Measurements from ENCODE around the gene TPSD1. TPM values are rescaled to one million over a fixed set of nuclear protein-coding genes. Genes with fewer than 3 reads are reported as not detected.

The TPSD1 gene
- total RNA-seq, 1 experiment from 2014 or later, result not detected

- H3K36me3 Mint-ChIP-seq (ENCODE audit: insufficient read depth in 1 of 3, low read depth in 3 of 3), result peaks cover 7 to 26% (median 22%) of the 10 kb centered on the region in 3 experiments; a peak in 6 of 7 replicates
- H3K9me3 ChIP-seq (ENCODE audit: control insufficient read depth, low read depth, low read length), result no peaks in the 10 kb centered on the region
- H3K27ac Mint-ChIP-seq, result no peak overlapping the region
- no peak overlapping the region for H2AK5ac ChIP-seq (ENCODE audit: insufficient read length, low read length)
- no peaks in the 10 kb centered on the region for H3K4me1 Mint-ChIP-seq
- TF ChIP-seq, protein P1, sequence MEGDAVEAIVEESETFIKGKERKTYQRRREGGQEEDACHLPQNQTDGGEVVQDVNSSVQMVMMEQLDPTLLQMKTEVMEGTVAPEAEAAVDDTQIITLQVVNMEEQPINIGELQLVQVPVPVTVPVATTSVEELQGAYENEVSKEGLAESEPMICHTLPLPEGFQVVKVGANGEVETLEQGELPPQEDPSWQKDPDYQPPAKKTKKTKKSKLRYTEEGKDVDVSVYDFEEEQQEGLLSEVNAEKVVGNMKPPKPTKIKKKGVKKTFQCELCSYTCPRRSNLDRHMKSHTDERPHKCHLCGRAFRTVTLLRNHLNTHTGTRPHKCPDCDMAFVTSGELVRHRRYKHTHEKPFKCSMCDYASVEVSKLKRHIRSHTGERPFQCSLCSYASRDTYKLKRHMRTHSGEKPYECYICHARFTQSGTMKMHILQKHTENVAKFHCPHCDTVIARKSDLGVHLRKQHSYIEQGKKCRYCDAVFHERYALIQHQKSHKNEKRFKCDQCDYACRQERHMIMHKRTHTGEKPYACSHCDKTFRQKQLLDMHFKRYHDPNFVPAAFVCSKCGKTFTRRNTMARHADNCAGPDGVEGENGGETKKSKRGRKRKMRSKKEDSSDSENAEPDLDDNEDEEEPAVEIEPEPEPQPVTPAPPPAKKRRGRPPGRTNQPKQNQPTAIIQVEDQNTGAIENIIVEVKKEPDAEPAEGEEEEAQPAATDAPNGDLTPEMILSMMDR (conservative IDR thresholded peaks at IDR 0.05), result no peak
- no peaks in the 10 kb centered on the region for H3K23me2 ChIP-seq (ENCODE audit: insufficient read length, low read depth, low read length, poor library complexity, severe bottlenecking)
- no peak overlapping the region for H2BK120ac ChIP-seq (ENCODE audit: low read depth, low read length, poor library complexity, severe bottlenecking)
- no peaks in the 10 kb centered on the region for H3K27me3 ChIP-seq (ENCODE audit: insufficient read depth, low read length)
- H3K18ac ChIP-seq (ENCODE audit: insufficient read length, low read depth, low read length), result no peak overlapping the region
- no peak overlapping the region for H2BK5ac ChIP-seq (ENCODE audit: insufficient read length, low read length)
- H2BK15ac ChIP-seq (ENCODE audit: low read depth, low read length), result no peak overlapping the region
- H3K79me2 ChIP-seq (ENCODE audit: insufficient read depth, low read length), result no peaks in the 10 kb centered on the region
- no peaks in the 10 kb centered on the region for H3K27me3 Mint-ChIP-seq (ENCODE audit: low read depth)
- no peaks in the 10 kb centered on the region for H3K79me1 ChIP-seq (ENCODE audit: insufficient read depth, low read depth, low read length, poor library complexity, severe bottlenecking)
- no CpG with 5 or more reads among the region's 55 CpGs for WGBS (ENCODE audit: extremely low coverage, insufficient read length, low lambda C conversion rate)
- no peak for DNase-seq
- H3K4me3 Mint-ChIP-seq, result no peak overlapping the region
- peaks cover 3% of the 10 kb centered on the region for H4K20me1 ChIP-seq (ENCODE audit: control insufficient read depth, insufficient read depth, insufficient read length)
- peaks cover 0 to 3% of the 10 kb centered on the region in 2 experiments; a peak in 1 of 5 replicates for H3K9me3 Mint-ChIP-seq
- no peak overlapping the region for H3K27ac ChIP-seq (ENCODE audit: insufficient read length, low read depth, low read length)
- no peak overlapping the region for H3K9ac ChIP-seq (ENCODE audit: extremely low read depth, insufficient read length, low read length)
- no peak overlapping the region for H3T11ph ChIP-seq (ENCODE audit: low read length)
- no peak overlapping the region for H4K8ac ChIP-seq (replicated peaks; ENCODE audit: insufficient read length, low read depth, low read length)
- no peak overlapping the region for H2BK12ac ChIP-seq (ENCODE audit: insufficient read length, low read depth, low read length)
- no peak overlapping the region for H3K56ac ChIP-seq (ENCODE audit: insufficient read length, low read depth, low read length)
- H3K4me2 ChIP-seq (ENCODE audit: insufficient read depth, insufficient read length, low read length), result no peak overlapping the region
- H3K14ac ChIP-seq (ENCODE audit: insufficient read depth, low read length), result no peak overlapping the region
- no peak overlapping the region for H3K23ac ChIP-seq (ENCODE audit: insufficient read length, low read depth, low read length)
- H4K91ac ChIP-seq (ENCODE audit: insufficient read length, low read depth, low read length), result no peak overlapping the region
- no peak overlapping the region for H4K5ac ChIP-seq (ENCODE audit: insufficient read length, low read depth, low read length)
- no peak overlapping the region for H3K4ac ChIP-seq (ENCODE audit: low read depth, low read length)
- H2AFZ ChIP-seq (ENCODE audit: low read length), result no peak overlapping the region
- no peak overlapping the region for H2BK20ac ChIP-seq (ENCODE audit: low read depth, low read length, poor library complexity, severe bottlenecking)
- no peaks in the 10 kb centered on the region for H3K4me1 ChIP-seq (ENCODE audit: insufficient read depth, low read length)
Observed at GRCh38 chr16:1220098-1220728, 35.7 kb upstream of the TPSD1 start.
